ENCODE measurements around the gene BRF1.

BRF1 gene

DNA sequence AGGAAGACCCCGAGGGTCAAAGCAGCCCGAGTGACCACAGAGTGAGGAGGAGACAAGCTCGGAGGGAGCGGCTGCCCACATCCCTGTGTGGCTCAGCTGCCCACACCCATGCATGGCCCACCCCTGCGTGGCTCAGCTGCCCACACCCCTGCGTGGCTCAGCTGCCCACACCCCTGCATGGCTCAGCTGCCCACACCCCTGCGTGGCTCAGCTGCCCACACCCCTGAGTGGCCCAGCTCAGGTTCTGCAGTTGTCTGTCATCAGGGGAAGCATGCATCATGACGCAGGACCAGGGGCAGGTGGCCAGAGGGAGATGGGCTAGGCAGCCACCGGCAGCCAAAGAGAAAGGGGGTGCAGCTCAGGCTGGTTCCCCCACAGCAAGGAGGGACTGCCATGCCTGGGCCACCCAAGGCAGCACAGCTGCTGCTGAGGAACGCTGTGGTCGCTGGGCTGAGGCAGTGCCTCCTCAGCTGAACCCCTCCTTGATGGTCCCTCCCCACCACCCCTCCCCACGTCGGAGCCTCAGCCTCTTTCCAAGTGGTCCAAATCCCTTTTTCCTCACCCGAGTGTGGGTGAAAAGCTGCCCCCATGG is 86.4 kb downstream of the BRF1 start:
- peaks cover 20% of the 10 kb centered on the region for H3K36me3 Mint-ChIP-seq (ENCODE audit: low read depth)
- peaks cover 3% of the 10 kb centered on the region for H3K27me3 Mint-ChIP-seq (ENCODE audit: low read depth)
- no peak overlapping the region for H3K4me3 Mint-ChIP-seq
- TF ChIP-seq, protein P1, sequence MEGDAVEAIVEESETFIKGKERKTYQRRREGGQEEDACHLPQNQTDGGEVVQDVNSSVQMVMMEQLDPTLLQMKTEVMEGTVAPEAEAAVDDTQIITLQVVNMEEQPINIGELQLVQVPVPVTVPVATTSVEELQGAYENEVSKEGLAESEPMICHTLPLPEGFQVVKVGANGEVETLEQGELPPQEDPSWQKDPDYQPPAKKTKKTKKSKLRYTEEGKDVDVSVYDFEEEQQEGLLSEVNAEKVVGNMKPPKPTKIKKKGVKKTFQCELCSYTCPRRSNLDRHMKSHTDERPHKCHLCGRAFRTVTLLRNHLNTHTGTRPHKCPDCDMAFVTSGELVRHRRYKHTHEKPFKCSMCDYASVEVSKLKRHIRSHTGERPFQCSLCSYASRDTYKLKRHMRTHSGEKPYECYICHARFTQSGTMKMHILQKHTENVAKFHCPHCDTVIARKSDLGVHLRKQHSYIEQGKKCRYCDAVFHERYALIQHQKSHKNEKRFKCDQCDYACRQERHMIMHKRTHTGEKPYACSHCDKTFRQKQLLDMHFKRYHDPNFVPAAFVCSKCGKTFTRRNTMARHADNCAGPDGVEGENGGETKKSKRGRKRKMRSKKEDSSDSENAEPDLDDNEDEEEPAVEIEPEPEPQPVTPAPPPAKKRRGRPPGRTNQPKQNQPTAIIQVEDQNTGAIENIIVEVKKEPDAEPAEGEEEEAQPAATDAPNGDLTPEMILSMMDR (IDR thresholded peaks at IDR 0.05; ENCODE audit: unreplicated experiment in 3 of 3) = no peak
- H3K4me1 Mint-ChIP-seq = peaks cover 20% of the 10 kb centered on the region
- no peak overlapping the region for H3K27ac Mint-ChIP-seq
- no peaks in the 10 kb centered on the region for H3K9me3 Mint-ChIP-seq

DNA sequence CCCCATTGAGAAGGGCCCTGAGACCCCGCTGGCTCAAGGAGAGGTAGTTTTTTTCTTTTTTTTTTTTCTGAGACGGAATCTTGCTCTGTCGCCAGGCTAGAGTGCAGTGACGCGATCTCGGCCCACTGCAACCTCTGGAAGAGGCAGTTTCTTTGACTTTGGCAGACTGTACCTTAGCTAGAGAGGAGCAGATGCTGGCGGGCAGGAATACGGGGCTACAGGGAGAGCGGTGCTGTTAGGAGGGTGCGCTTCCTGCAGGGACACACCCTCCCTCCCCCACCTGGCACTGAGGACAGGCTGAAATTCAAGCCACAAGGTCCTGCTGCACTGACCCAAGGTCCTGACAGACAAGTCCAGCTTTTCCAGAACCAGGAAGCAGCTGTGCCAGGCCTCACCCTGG is 87.4 kb downstream of the BRF1 start:
- TF ChIP-seq, protein P1 (IDR thresholded peaks at IDR 0.05; ENCODE audit: unreplicated experiment in 3 of 3) = no peak
- H3K4me3 Mint-ChIP-seq = no peak overlapping the region

DNA sequence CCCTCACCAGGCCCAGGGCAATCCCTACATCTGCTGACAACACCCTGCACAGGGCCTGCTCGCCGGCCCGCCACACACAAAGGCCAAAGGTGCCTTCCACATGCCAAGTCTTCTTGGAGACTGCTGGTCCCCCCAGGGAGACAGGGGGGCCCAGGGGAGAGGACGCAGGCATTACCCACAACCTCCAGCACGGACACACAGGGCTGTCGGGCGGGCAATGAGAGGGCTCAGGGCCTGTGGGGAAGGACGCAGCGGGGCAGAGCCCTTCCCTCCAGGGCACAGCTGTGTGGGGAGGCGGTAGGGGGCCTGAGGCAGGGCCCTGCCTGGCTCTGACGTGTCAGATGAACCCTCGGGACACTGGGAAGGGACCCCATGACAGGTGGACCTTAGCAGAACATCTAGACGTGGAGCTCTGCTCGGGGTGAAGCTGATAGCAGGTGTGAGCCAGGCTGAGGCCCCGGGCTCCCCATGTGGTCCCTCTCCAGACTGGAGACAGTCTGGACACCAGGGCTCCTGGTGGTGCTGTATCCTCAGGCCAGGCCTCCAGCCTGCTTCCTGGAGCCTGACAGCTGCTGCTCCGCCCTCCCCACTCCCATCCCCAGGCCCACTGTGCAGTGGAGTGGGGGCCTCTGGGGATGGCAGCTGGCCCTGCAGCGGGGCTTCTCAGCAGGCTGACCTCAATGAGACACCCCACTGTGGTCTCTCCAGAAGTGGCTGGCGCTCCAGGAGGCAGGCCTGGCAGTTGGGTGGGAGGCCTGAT is 88.1 kb downstream of the BRF1 start:
- Mint-ChIP-seq H3K27ac (peak overlapping the region in 2 of 3 experiments; percentile 64 to 66), H3K4me3 (no peak overlapping the region), H3K9me3 (no peaks in the 10 kb centered on the region), H3K4me1 (peaks cover 20% of the 10 kb centered on the region), H3K27me3 (ENCODE audit: low read depth) (peaks cover 3% of the 10 kb centered on the region), H3K36me3 (ENCODE audit: low read depth) (peaks cover 13% of the 10 kb centered on the region)
- TF ChIP-seq, protein P1 (IDR thresholded peaks at IDR 0.05; ENCODE audit: unreplicated experiment in 3 of 3) = no peak

More for the DNA sequence above, 87.4 kb downstream of the BRF1 start:
- peak overlapping the region; percentile 64 to 66 (median 66) for H3K27ac Mint-ChIP-seq
- H3K27me3 Mint-ChIP-seq (ENCODE audit: low read depth) = peaks cover 3% of the 10 kb centered on the region
- peaks cover 20% of the 10 kb centered on the region for H3K4me1 Mint-ChIP-seq
- H3K36me3 Mint-ChIP-seq (ENCODE audit: low read depth) = peaks cover 17% of the 10 kb centered on the region
- H3K9me3 Mint-ChIP-seq = no peaks in the 10 kb centered on the region

DNA sequence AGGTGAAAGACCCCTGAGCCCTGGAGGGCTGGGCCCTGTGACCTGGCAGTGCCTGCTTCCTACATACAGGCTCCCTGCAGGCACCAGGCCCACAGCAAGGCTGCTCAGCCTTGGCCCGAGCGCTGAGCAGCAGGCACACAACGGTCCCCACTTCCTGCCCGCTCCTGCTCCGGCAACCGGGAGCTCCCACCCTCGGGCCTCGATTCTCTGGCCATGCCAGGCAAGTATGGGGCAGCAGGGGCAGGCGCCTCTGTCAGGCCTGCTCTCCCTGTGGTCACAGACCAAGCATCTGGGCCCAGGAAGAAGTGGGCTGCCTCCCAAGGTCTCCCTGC is 89.1 kb downstream of the BRF1 start:
- peaks cover 20% of the 10 kb centered on the region for H3K4me1 Mint-ChIP-seq
- H3K27ac Mint-ChIP-seq = no peak overlapping the region
- H3K36me3 Mint-ChIP-seq (ENCODE audit: low read depth) = peaks cover 11% of the 10 kb centered on the region
- peaks cover 3% of the 10 kb centered on the region for H3K27me3 Mint-ChIP-seq (ENCODE audit: low read depth)
- H3K9me3 Mint-ChIP-seq = no peaks in the 10 kb centered on the region
- TF ChIP-seq, protein P1 (IDR thresholded peaks at IDR 0.05; ENCODE audit: unreplicated experiment in 3 of 3) = no peak
- no peak overlapping the region for H3K4me3 Mint-ChIP-seq

DNA sequence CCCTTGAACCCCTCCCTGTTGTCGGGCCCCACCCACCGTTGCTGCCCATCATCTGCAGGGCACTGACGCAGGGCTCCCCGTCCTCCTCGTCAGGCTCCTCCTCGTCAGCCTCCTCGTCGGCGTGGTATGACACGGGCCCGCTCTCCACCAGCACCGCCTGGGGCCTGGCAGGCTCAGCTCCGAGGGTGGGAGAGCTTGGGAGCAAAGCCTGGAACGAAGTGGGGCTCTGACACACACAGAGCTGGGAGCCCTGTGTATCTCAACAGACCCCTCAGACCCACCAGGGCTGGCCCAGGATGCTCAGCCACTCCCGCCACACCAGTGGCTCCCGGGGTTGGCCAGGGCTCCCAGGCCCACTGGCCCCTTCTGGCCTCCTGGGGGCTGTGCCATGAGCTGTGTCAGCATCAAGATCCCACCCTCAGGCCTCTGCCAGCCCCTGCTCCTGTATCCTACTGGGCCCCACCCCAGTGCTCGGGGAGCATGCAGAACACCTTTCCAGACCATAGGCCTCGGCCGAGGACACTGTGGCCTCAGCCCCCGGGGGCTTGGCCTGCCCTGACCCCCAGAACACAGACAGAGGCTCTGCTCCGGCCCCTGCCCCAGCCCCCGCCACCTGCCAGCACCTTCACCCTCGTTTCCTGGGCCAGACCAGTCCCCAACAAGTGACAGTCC is 89.6 kb downstream of the BRF1 start:
- Mint-ChIP-seq H3K36me3 (ENCODE audit: low read depth) (peaks cover 11% of the 10 kb centered on the region), H3K9me3 (no peaks in the 10 kb centered on the region), H3K27ac (no peak overlapping the region), H3K27me3 (ENCODE audit: low read depth) (peaks cover 3% of the 10 kb centered on the region), H3K4me3 (no peak overlapping the region), H3K4me1 (peaks cover 20% of the 10 kb centered on the region)
- TF ChIP-seq, protein P1 (IDR thresholded peaks at IDR 0.05; ENCODE audit: unreplicated experiment in 3 of 3) = no peak
